IMR-90 (cell line): ENCODE measurements around the gene MYO7B. TPM values are rescaled to one million over a fixed set of nuclear protein-coding genes. Genes with fewer than 3 reads are reported as not detected.

Experiments used
- ATAC-seq: fragments of 200-7000 bp; cut with Tn5 transposase; 2 replicates; pipeline ENCODE4 v1.9.1; 2020; ENCODE audit warnings: low read depth, mild to moderate bottlenecking, moderate library complexity
- BruUV-seq: library from RNA; stranded (reverse); fragments of 400-500 nt; replicated peaks from 2 replicates; lab custom pipeline; 2021; lab: Mats Ljungman, UMichigan
- CTCF ChIA-PET: fragments of 300-600 bp; formaldehyde crosslinking; extraction: SDS; loops from one replicate; lab custom pipeline; 2021; ENCODE audit warnings: antibody characterized with exemption; lab: Yijun Ruan, JAX
- POLR2A ChIA-PET: fragments of 300-600 bp; sonication (Branson Sonifier 250); formaldehyde crosslinking; loops from one replicate; lab custom pipeline; 2022; ENCODE audit warnings: antibody characterized with exemption; ENCODE audit not compliant: unreplicated experiment; lab: Charles Lee
- DNase-seq: peaks from one replicate; pipeline ENCODE4 v3.0.0; 2013
- H2AFZ ChIP-seq: replicated peaks from 2 replicates; pipeline ENCODE3; 2013; ENCODE audit warnings: low read length, mild to moderate bottlenecking; ENCODE audit not compliant: poor library complexity
- H2AK5ac ChIP-seq: 2 replicates; pipeline ENCODE4 v1.6.1; 2013; ENCODE audit warnings: low read depth, low read length, inconsistent platforms
- H2AK9ac ChIP-seq: replicated peaks from 2 replicates; pipeline ENCODE3; 2013; ENCODE audit warnings: mild to moderate bottlenecking, low read depth, low read length, moderate library complexity; ENCODE audit not compliant: poor library complexity
- H2BK120ac ChIP-seq: 2 replicates; pipeline ENCODE4 v1.6.1; 2013; ENCODE audit warnings: low read depth, low read length, inconsistent platforms
- H2BK15ac ChIP-seq: 3 replicates; pipeline ENCODE4 v1.6.1; 2013; ENCODE audit warnings: low read depth, low read length, inconsistent platforms
- H2BK20ac ChIP-seq: 2 replicates; pipeline ENCODE4 v1.6.1; 2013; ENCODE audit warnings: low read depth, mild to moderate bottlenecking, inconsistent platforms, low read length, moderate library complexity
- H2BK5ac ChIP-seq: 2 replicates; pipeline ENCODE4 v1.6.1; 2013; ENCODE audit warnings: mild to moderate bottlenecking, low read depth, low read length, inconsistent platforms; ENCODE audit not compliant: poor library complexity, severe bottlenecking
- H3K14ac ChIP-seq: replicated peaks from 2 replicates; pipeline ENCODE4 v1.6.1; 2013; ENCODE audit warnings: low read depth, low read length, inconsistent platforms
- H3K18ac ChIP-seq: 2 replicates; pipeline ENCODE4 v1.6.1; 2013; ENCODE audit warnings: low read depth, low read length, control low read depth
- H3K23ac ChIP-seq: 2 replicates; pipeline ENCODE4 v1.6.1; 2013; ENCODE audit warnings: low read depth, low read length, inconsistent platforms
- H3K27ac ChIP-seq: 2 replicates; pipeline ENCODE4 v1.5.1; 2013; ENCODE audit warnings: mild to moderate bottlenecking, control low read depth, low read length; ENCODE audit not compliant: insufficient read depth
- H3K27me3 ChIP-seq: 2 replicates; pipeline ENCODE4 v1.6.1; 2013; ENCODE audit warnings: low read length; ENCODE audit not compliant: control insufficient read depth, insufficient read depth
- H3K36me3 ChIP-seq: 2 replicates; pipeline ENCODE4 v1.6.1; 2013; ENCODE audit warnings: low read length, mixed read lengths; ENCODE audit not compliant: control insufficient read depth, insufficient read depth
- H3K4ac ChIP-seq: 2 replicates; pipeline ENCODE4 v1.6.1; 2013; ENCODE audit warnings: low read depth, low read length, inconsistent platforms
- H3K4me1 ChIP-seq: 2 replicates; pipeline ENCODE4 v1.6.1; 2013; ENCODE audit warnings: low read length, mixed read lengths; ENCODE audit not compliant: control insufficient read depth, insufficient read depth
- H3K4me2 ChIP-seq: 2 replicates; pipeline ENCODE4 v1.6.1; 2013; ENCODE audit warnings: low read depth, mild to moderate bottlenecking, control low read depth, low read length, moderate library complexity
- H3K4me3 ChIP-seq: 2 replicates; pipeline ENCODE4 v1.5.1; 2013; ENCODE audit warnings: low read depth, mild to moderate bottlenecking, control low read depth, low read length, moderate library complexity; ENCODE audit not compliant: insufficient read depth
- H3K56ac ChIP-seq: 2 replicates; pipeline ENCODE4 v1.6.1; 2013; ENCODE audit warnings: low read length, inconsistent platforms; ENCODE audit not compliant: insufficient read depth; ENCODE audit errors: extremely low read depth
- H3K79me1 ChIP-seq, 2 experiments: 2 replicates each; pipeline ENCODE4 v1.6.1; 2013; ENCODE audit warnings: low read length in 2 of 2, inconsistent platforms in 1 of 2, low read depth in 1 of 2
- H3K9ac ChIP-seq: 2 replicates; pipeline ENCODE4 v1.6.1; 2013; ENCODE audit warnings: low read depth, low read length, control low read depth
- H3K9me1 ChIP-seq: 2 replicates; pipeline ENCODE4 v1.6.1; 2013; ENCODE audit warnings: low read length, inconsistent platforms; ENCODE audit not compliant: insufficient read depth
- H3K9me3 ChIP-seq: 2 replicates; pipeline ENCODE4 v1.6.1; 2013; ENCODE audit warnings: low read length; ENCODE audit not compliant: control insufficient read depth, insufficient read depth
- H4K20me1 ChIP-seq: 2 replicates; pipeline ENCODE4 v1.6.1; 2013; ENCODE audit warnings: low read length, inconsistent platforms; ENCODE audit not compliant: insufficient read depth
- H4K5ac ChIP-seq: 2 replicates; pipeline ENCODE4 v1.6.1; 2013; ENCODE audit warnings: mild to moderate bottlenecking, low read depth, low read length, control low read depth
- H4K8ac ChIP-seq, 2 experiments: 2 replicates each; pipeline ENCODE4 v1.6.1; 2013; ENCODE audit warnings: low read depth in 2 of 2, low read length in 2 of 2, control low read depth in 1 of 2, inconsistent platforms in 1 of 2
- H4K91ac ChIP-seq: 2 replicates; pipeline ENCODE4 v1.6.1; 2013; ENCODE audit warnings: low read depth, low read length, inconsistent platforms; ENCODE audit not compliant: insufficient read depth
- BHLHE40 ChIP-seq: fragments of 150-350 bp; IDR thresholded peaks from 2 replicates; pipeline ENCODE4 v1.6.1; 2016; ENCODE audit warnings: mild to moderate bottlenecking, low read depth, low read length
- CEBPB ChIP-seq: IDR thresholded peaks from 2 replicates; pipeline ENCODE4 v1.6.1; 2012; ENCODE audit warnings: low read depth, low read length, improper control_type of control experiment
- CHD1 ChIP-seq: IDR thresholded peaks from 2 replicates; pipeline ENCODE4 v1.6.1; 2012; ENCODE audit warnings: low read depth, low read length, improper control_type of control experiment
- FOS ChIP-seq: fragments of 150-350 bp; IDR thresholded peaks from 2 replicates; pipeline ENCODE4 v1.6.1; 2016; ENCODE audit warnings: low read depth, low read length
- MAFK ChIP-seq: IDR thresholded peaks from 2 replicates; pipeline ENCODE4 v1.6.1; 2012; ENCODE audit warnings: low read depth, low read length, improper control_type of control experiment
- MAZ ChIP-seq: IDR thresholded peaks from 2 replicates; pipeline ENCODE4 v1.6.1; 2012; ENCODE audit warnings: low read depth, mild to moderate bottlenecking, low read length, improper control_type of control experiment, moderate library complexity, borderline replicate concordance
- MXI1 ChIP-seq: IDR thresholded peaks from 2 replicates; pipeline ENCODE4 v1.6.1; 2012; ENCODE audit warnings: low read depth, mild to moderate bottlenecking, low read length, moderate library complexity, borderline replicate concordance
- NFE2L2 ChIP-seq: fragments of 150-350 bp; IDR thresholded peaks from 2 replicates; pipeline ENCODE4 v1.6.1; 2016; ENCODE audit warnings: low read depth, mild to moderate bottlenecking, low read length
- POLR2A ChIP-seq: IDR thresholded peaks from 2 replicates; pipeline ENCODE4 v1.6.1; 2012; ENCODE audit warnings: mild to moderate bottlenecking, low read depth, low read length
- RFX5 ChIP-seq: IDR thresholded peaks from 2 replicates; pipeline ENCODE4 v1.8.0; 2012; ENCODE audit warnings: low read depth, mild to moderate bottlenecking, low read length, moderate library complexity
- SMC3 ChIP-seq: fragments of 150-350 bp; IDR thresholded peaks from 2 replicates; pipeline ENCODE4 v1.6.1; 2016; ENCODE audit warnings: low read depth, mild to moderate bottlenecking, antibody characterized with exemption, low read length, moderate library complexity
- WGBS, 2 experiments: methylation state at CpG; one replicate each; pipeline versions ENCODE4 v1.1.5 to v1.1.7; 2013; ENCODE audit warnings: missing lambda C conversion rate in 2 of 2; ENCODE audit not compliant: insufficient read length in 1 of 2; ENCODE audit errors: extremely low coverage in 2 of 2; 5-methylcytosine and 5-hydroxymethylcytosine counted together
- dilution Hi-C: fragments of 300-500 bp; cut with HindIII; formaldehyde crosslinking; loops from one replicate; pipeline ENCODE4 v1.14.3; 2018; ENCODE audit warnings: low sequenced_read_pairs; ENCODE audit not compliant: unreplicated experiment
- in situ Hi-C: fragments of 300-500 bp; cut with MboI; formaldehyde crosslinking; loops from 3 replicates; pipeline ENCODE4 v1.14.3; 2019; ENCODE audit warnings: low sequenced_read_pairs, inconsistent platforms, mixed read lengths
- intact Hi-C: fragments of 100-400 bp; cut with micrococcal nuclease; formaldehyde crosslinking; loops from 2 replicates; pipeline ENCODE4 v1.10.0; 2022
- polyA plus RNA-seq, 3 experiments: library from polyadenylated mRNA; depleted of rRNA; stranded (reverse); fragments of >200 nt; gene quantifications; 2 replicates each; pipeline ENCODE4 v1.2.3, GENCODE V29; 2012; ENCODE audit warnings: low replicate concordance in 1 of 3
- total RNA-seq: library from RNA; depleted of rRNA; stranded (reverse); fragments of >200 nt; gene quantifications from 2 replicates; pipeline ENCODE4 v1.2.3, GENCODE V29; 2012
- TF ChIP-seq, protein P1 (sequence below): fragments of 150-350 bp; IDR thresholded peaks from 2 replicates; pipeline ENCODE4 v1.6.1; 2016; ENCODE audit warnings: low read depth, mild to moderate bottlenecking, low read length, moderate library complexity, borderline replicate concordance

Gene MYO7B
- total and polyA plus RNA-seq, 2 of the 4 experiments (the other 2 are of a cell fraction): 0.18 to 0.46 TPM

GRCh38 chr2:127582863-127583861, 47.7 kb downstream of the MYO7B start:
- Histone ChIP-seq H4K20me1 (no peaks in the 10 kb centered on the region), H3K9ac (no peak overlapping the region), H2AK5ac (no peak overlapping the region), H3K18ac (no peak overlapping the region), H3K9me1 (no peaks in the 10 kb centered on the region), H4K5ac (no peak overlapping the region), H2BK20ac (no peak overlapping the region), H3K4me2 (no peak overlapping the region), H3K4ac (no peak overlapping the region), H3K27me3 (peaks cover 36% of the 10 kb centered on the region), H3K27ac (no peak overlapping the region), H2BK15ac (no peak overlapping the region), H2BK5ac (no peak overlapping the region), H3K79me1 (no peaks in the 10 kb centered on the region), H3K23ac (no peak overlapping the region), H4K8ac (no peak overlapping the region), H3K14ac (no peak overlapping the region), H3K9me3 (no peaks in the 10 kb centered on the region), H2BK120ac (no peak overlapping the region), H4K91ac (no peak overlapping the region), H3K4me3 (no peak overlapping the region), H3K36me3 (no peaks in the 10 kb centered on the region), H2AK9ac (no peak overlapping the region), H2AFZ (peak overlapping the region; percentile 23), H3K4me1 (no peaks in the 10 kb centered on the region), H3K56ac (no peak overlapping the region)
- intact Hi-C loops: no loop called here
- ChIA-PET CTCF (no interaction called here), POLR2A (no interaction called here)
- ATAC-seq (no peak), DNase-seq (no peak)
- BruUV-seq: no TSS peak
- TF ChIP-seq, protein P1, sequence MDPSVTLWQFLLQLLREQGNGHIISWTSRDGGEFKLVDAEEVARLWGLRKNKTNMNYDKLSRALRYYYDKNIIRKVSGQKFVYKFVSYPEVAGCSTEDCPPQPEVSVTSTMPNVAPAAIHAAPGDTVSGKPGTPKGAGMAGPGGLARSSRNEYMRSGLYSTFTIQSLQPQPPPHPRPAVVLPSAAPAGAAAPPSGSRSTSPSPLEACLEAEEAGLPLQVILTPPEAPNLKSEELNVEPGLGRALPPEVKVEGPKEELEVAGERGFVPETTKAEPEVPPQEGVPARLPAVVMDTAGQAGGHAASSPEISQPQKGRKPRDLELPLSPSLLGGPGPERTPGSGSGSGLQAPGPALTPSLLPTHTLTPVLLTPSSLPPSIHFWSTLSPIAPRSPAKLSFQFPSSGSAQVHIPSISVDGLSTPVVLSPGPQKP: no peak
- TF ChIP-seq MAFK (no peak), MAZ (no peak), FOS (no peak), BHLHE40 (no peak), RFX5 (no peak), SMC3 (no peak), CEBPB (no peak), NFE2L2 (no peak), MXI1 (no peak), POLR2A (no peak), CHD1 (no peak)
- 52% methylated on average over 13 of the region's 15 CpGs; no CpG with 5 or more reads in 1 of the 2 experiments for WGBS, 2 experiments
- dilution Hi-C loops: no loop called here
- in situ Hi-C loops: no loop called here
